Fibroblast of villous mesenchyme (primary cell): ENCODE results near the gene NEMP1. TPM values are rescaled to one million over a fixed set of nuclear protein-coding genes. Genes with fewer than 3 reads are reported as not detected.
A peak's percentile ranks its signal among the peaks of the same experiment; 100 is the strongest.

Experiments used
- DNase-seq: peaks from one replicate; pipeline ENCODE4 v3.0.0-alpha.2; 2010; ENCODE audit warnings: low read depth
- H3K4me3 ChIP-seq: 2 replicates; pipeline ENCODE4 v1.5.1; 2011; ENCODE audit warnings: low read depth, mild to moderate bottlenecking, low read length
- total RNA-seq: library from RNA; depleted of rRNA; stranded (reverse); fragments of >200 nt; gene quantifications from 2 replicates; pipeline ENCODE4 v1.2.3, GENCODE V29; 2012
- TF ChIP-seq, protein P1 (sequence below): IDR thresholded peaks from 2 replicates; pipeline ENCODE4 v1.5.1; 2012; ENCODE audit warnings: low read depth, mild to moderate bottlenecking, low read length; ENCODE audit not compliant: insufficient read depth

The NEMP1 gene
- total RNA-seq, 1 donor: 19.0 TPM

DNA sequence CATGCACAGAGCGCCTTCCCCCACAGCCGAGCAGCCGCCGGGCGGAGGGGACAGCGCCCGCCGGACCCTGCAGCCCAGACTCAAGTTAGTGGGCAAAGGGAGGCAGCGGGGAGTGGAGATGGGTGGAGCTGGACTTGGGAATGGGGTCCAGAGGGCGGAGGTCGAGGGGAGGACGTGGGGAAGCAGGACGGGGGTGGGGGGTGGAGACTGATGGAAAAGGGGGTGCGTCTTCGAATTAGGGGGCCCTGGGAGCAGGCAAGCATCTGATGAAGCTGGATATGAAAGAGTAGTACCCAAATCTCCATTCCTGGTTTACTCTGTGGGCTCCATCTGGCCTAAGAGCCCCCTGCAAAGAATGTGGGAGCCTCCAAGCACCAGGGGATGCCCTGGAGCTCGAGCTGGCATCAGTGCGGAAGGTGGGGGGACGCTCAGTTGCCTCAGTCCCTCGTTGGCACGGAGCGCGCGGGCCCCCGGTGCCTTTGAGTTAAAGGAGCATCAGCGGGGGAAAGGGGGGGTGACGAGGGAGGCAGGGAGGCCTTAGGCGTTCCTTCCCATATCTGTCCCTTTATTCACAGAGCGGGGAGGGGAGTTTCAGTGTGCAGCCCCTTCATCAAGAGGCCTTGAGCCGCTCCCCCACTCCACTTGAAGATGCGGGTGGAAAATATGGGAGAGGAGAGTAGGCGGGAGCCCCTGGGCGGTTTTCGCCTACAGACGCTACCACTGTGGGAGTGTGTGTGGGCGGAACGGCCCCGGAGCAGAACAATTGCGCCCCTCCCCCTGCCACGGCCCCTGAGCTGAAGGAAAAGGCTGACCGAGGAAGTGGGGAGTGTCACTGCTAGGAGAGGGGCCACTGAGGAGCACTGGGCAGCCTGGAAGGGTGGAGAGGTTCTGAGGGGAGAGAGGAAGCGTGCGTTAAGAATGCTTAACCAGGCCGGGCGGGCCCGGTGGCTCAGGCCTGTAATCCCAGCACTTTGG, 11.0 kb upstream of the NEMP1 start:
- peak overlapping the region; percentile 93 for H3K4me3 ChIP-seq
- peak; percentile 75 for DNase-seq
- TF ChIP-seq, protein P1, sequence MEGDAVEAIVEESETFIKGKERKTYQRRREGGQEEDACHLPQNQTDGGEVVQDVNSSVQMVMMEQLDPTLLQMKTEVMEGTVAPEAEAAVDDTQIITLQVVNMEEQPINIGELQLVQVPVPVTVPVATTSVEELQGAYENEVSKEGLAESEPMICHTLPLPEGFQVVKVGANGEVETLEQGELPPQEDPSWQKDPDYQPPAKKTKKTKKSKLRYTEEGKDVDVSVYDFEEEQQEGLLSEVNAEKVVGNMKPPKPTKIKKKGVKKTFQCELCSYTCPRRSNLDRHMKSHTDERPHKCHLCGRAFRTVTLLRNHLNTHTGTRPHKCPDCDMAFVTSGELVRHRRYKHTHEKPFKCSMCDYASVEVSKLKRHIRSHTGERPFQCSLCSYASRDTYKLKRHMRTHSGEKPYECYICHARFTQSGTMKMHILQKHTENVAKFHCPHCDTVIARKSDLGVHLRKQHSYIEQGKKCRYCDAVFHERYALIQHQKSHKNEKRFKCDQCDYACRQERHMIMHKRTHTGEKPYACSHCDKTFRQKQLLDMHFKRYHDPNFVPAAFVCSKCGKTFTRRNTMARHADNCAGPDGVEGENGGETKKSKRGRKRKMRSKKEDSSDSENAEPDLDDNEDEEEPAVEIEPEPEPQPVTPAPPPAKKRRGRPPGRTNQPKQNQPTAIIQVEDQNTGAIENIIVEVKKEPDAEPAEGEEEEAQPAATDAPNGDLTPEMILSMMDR: no peak

DNA sequence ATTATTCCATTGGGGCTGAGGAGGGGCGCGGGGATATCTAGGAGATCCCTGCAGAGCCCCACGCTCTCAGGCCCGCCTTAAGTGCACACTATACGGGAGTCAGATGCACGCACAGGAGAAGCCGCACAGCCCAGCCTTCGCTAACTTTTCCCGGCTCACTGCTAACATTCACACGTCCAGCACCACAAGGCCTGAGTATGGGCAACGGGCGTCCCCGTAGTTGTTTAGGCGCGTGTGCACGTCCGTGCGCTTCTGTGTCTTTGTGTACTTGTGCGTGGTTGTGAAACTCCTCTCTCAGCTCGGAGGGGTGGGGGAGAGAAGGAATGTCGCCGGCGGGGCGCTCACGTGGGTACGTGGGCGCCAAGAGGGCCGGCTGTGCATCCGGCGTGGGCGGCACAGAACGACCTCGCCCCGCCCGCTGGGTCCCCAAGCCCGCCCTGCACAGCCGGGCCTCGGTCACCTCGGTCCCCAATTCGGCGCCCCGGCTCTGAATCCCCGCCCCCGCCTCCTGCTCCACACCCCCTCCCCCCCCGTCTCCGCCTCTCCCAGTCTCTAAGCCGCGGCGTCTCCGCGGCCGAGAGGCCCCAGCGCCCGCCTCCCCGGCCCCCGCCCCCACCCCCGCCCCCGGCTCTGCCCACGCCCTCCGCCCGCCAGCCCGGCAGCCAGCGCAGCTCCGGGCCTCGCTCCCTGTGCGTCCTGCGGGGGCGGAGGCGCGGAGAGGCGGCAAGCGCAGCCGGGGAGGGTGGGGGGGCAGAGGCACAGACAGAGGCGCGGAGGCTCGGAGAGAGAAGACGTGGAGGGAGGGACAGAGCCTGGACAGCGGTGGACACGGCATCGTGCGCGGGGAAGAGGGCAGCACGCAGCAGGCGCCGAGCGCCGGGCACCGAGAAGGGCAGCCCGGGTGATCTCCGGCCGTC, 10.0 kb upstream of the NEMP1 start, which contains the start of gene NAB2:
Gene NAB2 (plus strand): TSS at position 761 of the 917 bp plus-strand sequence. CDS start 158 bp downstream, outside the sequence.
- TF ChIP-seq, protein P1: no peak

DNA sequence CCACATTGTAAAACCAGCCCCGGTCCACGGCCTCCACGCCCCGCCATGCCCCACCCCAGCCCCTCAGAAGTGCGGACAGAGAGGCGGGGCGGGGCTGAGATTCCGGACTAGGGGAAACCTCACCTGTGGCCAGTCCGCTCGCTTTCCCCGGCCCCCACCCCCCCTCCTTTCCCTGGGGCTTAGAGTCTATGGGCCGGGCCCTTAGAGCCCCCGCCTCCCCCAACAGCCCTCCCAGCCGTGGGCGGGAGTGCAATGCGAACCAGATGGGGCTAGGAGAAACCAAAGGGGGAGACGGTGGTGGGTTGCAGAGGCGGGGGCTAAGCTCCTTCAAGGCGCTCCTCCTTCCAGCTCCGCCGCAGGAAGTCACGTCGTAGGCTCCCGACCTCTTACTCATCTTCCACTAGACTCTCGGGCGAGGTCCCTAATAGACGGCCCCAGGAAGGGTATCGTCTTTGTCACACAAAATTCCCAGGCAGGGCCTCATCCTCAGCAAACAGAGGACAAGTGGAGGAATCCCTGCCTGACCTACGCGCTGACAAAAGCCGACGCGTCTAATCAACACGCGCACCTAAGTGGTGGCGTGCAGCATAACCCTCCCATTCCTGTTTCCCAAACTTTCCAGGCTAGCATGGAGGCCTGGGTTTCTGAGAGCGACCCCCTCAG, 9.2 kb upstream of the NEMP1 start:
- H3K4me3 ChIP-seq: peak overlapping the region; percentile 83
- peak; percentile 97 for DNase-seq
- TF ChIP-seq, protein P1: no peak

More for the DNA sequence above, 10.0 kb upstream of the NEMP1 start, which contains the start of gene NAB2:
- H3K4me3 ChIP-seq: peak within 1 kb of the TSS; percentile 93
- peak; percentile 98 for DNase-seq

DNA sequence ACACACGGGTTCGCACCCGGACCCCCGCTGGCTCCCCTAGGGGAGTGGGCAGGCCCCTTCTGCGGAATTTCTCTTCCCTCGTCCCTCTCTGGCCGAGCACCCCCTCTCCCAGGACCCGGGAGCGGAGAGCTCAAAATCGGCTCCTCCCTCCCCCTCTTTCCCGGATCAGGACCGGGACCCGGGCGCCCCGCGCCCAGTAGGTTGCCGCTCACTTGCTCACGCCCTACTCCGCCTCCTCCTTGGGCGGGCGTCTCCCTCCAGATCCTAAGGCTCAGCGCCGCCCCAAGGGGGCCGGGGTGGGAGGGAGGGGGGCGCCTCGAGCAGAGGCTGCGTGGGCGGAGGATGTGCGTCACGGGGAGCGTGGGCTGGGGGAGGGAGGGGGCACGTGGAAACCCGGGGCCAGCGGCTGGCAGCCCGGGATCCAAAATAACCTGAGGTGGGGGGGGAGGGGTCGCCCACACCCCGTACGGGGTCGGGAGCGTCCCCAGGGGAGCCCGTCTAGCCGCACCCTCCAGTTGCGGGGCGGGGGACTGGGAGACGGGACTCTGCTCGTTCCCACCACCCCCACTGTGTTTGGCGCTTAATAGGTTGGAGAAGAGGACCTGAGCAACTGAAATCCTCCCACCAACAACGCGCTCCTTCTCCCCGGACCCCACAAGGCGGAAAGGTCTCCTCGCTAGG, 8.6 kb upstream of the NEMP1 start:
- TF ChIP-seq, protein P1: no peak
- DNase-seq: peak; percentile 90

DNA sequence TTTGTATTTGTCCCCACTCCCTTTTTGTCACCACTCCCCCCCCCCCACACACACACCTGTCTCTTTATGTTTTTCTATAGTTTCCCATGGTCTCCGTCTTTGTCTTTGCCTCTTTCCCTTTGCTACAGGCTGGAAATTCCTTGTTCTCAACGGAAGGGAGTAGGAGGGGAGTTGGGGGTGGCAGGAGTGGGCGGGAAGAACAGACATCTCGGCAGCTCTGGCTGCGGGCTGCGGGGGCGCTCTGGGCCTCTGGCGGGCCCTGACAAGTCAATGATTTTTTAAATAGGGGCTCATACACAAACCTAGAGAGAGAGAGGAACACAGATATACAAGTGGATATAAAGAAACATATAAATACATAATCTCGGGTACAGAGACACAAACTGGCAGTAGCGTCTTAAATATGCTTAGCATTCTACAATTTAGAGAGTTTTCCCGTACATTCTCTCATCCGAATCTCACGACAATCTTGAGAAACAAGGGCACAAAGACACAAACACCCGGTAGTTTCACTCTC, 8.0 kb upstream of the NEMP1 start:
- H3K4me3 ChIP-seq: peak overlapping the region; percentile 83
- DNase-seq: peak; percentile 74
- TF ChIP-seq, protein P1: peak; percentile 39

More for the DNA sequence above, 8.6 kb upstream of the NEMP1 start:
- peak overlapping the region; percentile 83 for H3K4me3 ChIP-seq
